SU-DHL-6 (cell line): ENCODE results near the gene STEAP3.

Experiments
- CTCF ChIP-seq: fragments of 200-600 bp; sonication (generic); IDR thresholded peaks from one replicate; pipeline ENCODE4 v1.5.1; 2017; ENCODE audit warnings: antibody characterized with exemption, mild to moderate bottlenecking, low read length, moderate library complexity; ENCODE audit not compliant: insufficient read depth, poor library complexity, severe bottlenecking
- EZH2phosphoT487 ChIP-seq: fragments of 200-600 bp; sonication (generic), shearing (Covaris generic); conservative IDR thresholded peaks from 2 replicates; pipeline ENCODE4 v1.6.1; 2018; ENCODE audit warnings: mild to moderate bottlenecking, antibody characterized with exemption, low read length, moderate library complexity, mixed read lengths

GRCh38 chr2:119305497-119306195 lies 82.0 kb downstream of the STEAP3 start:
- no peak for TF ChIP-seq CTCF
- TF ChIP-seq EZH2phosphoT487, result no peak
